ENCODE data around the gene CD207.
"Not testable (repeated sequence)": the region's sequence is repeated elsewhere in the genome, so short reads cannot be mapped to it uniquely, and the experiment has no call there.

The CD207 gene

DNA sequence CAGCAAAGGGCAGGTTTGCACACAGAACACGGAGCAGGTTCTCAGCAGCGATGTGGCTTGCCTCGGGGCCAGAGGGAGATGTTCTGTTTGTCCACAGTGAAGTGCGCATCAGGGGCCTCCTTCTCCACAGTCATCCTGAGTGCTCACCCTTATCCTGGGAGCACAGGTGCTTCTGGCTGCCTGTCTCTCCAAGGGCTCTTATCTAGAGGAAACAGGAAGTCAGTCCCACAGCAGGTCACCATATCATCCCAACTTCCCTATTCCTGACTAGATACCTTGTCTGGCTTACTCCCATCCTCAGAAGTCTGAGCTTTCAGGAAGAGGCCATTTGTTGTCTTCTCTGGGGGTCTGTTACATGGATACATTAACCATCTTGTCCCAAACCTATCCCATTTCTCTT, at the start of gene CD207:
TSS of gene CD207 (minus strand) at position 174 of the 400 bp plus-strand sequence. CDS start at position 134, 40 bp downstream.
- DNase-seq: no peak

DNA sequence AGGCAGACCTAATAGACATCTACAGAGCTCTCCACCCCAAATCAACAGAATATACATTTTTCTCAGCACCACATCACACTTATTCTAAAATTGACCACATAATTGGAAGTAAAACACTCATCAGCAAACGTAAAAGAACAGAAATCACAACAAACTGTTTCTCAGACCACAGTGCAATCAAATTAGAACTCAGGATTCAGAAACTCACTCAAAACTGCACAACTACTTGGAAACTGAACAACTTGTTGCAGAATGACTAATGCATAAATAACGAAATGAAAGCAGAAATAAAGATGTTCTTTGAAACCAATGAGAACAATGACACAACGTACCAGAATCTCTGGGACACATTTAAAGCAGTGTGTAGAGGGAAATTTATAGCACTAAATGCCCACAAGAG, 42.9 kb upstream of the CD207 start:
- DNase-seq: not testable (repeated sequence)

DNA sequence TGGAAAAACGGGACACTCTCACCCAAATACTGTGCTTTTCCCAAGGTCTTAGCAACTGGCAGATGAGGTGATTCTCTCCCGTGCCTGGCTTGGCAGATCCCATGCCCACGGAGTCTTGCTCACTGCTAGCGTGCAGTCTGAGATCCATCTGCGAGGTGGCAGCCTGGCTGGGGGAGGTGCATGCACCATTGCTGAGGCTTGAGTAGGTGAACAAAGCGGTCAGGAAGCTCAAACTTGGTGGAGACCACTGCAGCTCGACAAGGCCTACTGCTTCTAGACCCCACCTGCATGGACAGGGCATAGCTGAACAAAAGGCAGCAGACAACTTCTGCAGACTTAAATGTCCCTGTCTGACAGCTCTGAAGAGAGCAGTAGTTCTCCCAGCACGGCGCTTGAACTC, 40.5 kb upstream of the CD207 start:
- DNase-seq: not testable (repeated sequence)

DNA sequence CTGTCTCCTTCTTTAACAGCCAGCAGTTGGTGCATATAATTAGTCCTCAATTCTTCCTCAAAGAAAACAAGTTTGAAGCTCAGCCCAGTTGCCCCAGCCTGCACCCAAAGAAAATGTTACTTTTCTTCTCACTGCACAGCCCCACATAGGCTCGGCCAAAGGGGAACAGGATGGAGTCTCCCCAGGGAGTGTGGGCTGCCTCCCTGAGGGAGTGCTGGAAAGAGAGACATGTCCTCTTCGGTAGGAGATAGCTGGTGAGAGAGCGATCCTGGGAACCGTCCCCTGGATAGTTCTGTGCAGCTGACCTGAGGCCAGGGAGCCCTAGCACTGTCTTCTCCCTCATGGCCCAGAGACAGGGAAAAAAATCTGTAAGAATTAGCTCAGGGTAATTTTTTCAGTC, 37.9 kb upstream of the CD207 start:
- DNase-seq: no peak

DNA sequence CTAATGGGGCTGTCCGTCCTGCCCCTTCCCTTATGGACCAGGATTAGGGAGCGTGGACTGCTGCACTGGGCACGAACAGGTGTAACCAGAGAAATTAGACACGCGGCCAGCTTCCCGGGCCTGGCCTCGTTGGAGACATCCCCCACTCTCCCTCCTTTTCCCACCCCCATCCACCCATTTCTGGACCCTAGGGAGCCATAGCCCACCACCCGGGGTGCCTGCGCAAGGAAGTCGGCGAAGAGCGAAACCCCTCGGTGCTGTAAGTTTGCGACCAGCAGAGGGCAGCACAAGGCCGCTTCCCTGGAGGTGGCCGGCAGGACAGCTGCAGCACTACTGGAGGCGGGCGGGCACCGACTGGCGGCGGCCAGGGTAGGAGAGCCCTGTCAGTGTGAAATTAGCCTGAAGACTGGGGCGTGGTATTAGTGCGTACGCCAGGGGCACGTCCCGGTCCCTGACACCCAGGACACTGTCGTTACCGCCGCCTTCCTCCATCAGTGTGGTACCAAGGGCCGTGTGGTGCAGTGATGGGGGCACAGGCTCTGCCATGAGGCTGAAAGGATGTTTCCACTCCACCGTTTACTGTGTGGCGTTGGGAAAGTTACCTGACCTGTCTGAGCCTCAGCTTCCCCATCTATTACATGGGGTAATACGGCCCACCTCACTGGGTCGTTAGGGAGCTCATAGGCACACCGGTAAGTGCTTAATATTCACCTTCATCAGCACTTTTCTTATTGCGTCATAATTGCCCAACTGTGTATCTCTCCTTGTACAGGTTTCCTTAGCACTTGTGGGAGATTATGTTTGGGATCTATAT, 36.0 kb upstream of the CD207 start:
- DNase-seq: peak; percentile 75

DNA sequence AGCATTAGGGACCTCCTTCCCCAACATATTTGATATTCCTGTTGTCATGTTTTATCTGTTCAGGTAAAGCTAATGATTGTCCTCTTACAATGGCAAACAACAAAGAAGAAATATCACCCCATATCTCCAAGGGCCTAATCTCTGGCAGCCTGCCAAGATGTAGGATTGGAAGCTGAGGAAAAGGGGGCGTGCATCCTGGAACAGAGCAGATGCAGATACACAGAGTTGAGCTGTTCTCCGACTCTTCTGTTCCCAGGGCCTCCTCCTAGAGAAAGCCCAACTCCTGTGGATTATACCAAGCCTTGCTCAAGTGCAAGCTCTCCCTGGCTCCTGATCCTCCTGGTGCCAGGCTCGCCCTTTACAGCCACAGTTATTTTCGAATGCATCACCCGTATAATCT, 35.2 kb upstream of the CD207 start:
- DNase-seq: no peak

DNA sequence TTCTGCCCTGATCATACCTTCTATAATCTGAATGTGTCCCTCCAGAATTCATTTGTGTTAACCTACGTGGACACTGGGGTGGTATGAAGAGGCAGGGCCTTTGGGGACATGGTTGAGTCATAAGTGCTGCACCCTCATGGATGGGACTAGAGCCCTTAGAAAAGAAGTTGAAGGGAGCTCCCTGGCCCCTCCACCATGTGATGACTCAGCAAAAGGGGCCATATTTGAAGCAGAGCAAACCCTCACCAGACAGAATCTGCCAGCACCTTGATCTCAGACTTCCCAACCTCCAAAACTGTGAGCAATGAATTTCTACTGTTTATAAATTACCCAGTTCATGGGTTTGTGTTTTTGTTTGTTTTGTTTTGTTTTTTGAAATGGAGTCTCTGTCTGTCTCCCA, 33.4 kb upstream of the CD207 start:
- no peak for DNase-seq

DNA sequence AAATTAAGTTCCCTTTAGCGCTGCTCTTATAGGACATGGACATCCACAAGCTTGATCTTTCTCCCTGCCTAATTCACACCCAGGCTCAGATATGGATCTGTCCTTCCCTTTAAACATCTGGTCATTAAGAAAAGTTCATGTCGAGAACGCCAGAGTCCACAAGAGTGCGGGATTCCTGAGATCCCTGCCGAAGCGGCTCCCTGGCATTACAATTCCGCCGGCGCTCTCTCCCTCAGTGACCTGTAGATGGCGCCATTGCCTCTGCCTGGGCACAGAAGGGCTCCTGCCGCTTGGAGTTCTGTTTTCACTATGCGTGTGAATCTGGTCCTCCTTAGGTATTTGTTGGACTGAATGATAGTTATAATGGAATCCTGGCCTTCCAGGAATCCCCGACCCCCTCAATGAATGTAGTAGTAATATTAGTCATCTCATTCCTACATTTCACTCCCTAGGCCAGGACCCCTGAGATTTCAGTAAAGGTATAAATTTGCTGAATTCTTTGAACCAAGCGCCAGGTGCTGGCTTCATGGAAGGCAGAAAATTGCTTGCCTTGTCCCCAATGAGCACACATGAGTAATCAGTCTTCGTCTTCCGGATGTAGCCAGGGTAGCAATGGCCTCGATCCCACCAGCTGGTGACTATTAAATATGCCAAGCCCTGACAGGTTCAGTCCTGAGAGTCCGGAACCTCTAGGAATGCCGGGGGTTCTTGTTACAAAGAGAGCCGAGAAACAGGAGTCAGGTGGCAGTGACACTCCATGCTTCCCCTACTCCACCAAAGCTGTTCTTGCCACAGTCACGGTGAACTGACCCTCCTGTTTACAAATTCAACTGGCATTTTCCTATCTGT, 26.4 kb upstream of the CD207 start:
- DNase-seq: peak; percentile 76

DNA sequence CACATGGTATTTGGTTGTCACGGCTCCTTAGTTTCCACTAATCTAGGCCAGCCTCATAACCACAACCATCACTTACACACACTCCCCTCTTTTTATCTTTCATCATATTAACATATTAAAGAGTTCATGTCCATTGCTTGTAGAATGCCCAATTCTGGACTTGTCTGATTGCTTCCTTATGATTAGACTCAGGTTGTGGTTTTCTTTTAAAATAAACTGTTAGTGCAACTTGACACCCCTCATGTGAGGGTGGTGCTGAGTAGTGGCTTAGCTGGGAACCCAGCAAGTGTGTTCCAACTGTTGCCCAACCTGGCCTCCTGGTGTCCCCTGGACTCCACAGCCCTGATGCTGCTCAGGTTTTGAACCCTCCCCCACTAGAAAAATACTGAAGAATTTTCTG, 20.1 kb upstream of the CD207 start:
- DNase-seq: peak; percentile 17

DNA sequence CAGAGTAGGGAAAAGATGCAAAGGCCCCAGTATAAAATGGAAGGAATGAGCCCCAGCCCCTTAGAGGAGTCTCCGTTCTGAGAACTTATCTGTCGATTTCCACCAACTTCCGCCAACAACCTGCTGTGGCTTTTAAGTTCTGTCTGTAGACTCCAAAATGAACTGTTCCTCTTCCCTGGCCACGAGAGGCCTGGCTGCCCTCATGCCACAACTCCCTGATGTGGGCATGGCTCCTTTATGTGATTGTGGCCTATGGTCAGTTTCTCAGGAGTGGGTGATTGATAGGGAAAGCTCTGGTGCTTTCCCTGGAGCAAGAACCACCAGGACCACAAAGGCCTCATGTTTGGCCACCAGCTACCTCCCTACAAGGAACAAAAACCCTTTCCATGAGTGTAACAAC, 18.8 kb upstream of the CD207 start:
- DNase-seq: no peak

DNA sequence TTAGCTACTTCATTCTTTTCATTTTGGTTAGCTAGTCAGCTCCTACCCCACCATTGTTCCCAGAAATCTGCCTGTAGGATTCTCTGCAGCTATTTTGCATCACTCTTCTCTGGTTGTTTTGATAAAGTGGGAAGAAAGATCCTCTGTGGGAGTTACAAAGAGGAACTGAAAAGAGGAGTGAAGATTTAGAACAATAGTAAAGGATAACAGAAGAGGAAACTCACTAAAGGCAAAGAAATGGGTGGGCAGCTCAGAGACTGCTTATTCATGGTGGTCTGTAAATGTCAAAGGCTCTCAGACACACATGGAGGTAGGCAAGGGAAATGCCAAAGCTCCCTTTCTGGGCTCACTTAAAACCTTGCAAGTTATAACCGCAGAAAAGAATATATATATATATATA, 17.2 kb upstream of the CD207 start:
- DNase-seq: peak; percentile 4

DNA sequence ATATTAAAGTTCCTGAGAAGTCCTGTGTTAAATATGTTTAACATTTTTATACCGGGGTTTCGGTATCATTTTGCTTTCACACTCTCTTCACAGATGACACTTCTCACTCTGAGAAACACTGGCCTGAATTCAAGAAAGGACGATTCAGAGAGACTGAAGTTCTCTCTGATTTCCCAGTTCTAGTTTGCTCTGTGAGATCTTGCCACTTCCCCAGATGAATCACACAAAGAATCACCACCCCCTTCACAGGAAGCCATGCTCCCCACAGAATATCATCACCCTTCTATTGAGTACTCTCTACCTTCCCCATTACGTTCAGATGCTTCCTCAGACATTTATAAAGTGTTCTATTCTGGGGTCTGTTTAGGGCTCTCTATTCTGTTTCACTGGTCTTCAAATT, 16.1 kb upstream of the CD207 start:
- DNase-seq: no peak

DNA sequence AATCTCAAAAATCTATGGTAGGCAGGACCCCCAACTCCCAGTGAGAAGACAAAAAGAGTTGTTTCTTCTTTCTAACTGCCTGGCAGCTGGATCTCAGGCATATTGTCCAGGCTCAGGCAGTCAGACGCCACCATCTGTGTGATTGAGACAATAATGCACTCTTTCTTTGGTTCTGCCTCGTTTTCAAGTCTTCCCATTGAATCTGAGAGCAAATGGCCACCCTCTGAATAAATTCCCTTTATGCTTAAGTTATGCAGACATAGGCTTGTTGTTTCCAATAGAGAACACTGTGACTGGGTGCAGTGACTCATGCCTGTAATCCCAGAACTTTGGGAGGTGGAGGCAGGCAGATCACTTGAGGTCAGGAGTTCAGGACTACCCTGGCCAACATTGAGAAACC, 15.3 kb upstream of the CD207 start:
- DNase-seq: no peak

DNA sequence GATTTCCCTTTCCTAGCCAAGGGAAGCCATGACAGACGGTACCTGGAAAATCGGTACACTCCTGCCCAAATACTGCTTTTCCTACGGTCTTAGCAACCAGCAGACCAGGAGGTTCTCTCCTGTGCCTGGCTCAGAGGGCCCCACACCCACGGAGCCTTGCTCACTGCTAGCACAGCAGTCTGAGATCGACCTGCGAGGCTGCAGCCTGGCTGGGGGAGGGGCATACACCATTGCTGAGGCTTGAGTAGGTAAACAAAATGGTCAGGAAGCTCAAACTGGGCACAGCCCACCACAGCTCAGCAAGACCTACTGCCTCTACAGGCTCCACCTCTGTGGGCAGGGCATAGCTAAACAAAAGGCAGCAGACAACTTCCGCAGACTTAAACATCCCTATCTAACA, 6.8 kb upstream of the CD207 start:
- DNase-seq: no peak

DNA sequence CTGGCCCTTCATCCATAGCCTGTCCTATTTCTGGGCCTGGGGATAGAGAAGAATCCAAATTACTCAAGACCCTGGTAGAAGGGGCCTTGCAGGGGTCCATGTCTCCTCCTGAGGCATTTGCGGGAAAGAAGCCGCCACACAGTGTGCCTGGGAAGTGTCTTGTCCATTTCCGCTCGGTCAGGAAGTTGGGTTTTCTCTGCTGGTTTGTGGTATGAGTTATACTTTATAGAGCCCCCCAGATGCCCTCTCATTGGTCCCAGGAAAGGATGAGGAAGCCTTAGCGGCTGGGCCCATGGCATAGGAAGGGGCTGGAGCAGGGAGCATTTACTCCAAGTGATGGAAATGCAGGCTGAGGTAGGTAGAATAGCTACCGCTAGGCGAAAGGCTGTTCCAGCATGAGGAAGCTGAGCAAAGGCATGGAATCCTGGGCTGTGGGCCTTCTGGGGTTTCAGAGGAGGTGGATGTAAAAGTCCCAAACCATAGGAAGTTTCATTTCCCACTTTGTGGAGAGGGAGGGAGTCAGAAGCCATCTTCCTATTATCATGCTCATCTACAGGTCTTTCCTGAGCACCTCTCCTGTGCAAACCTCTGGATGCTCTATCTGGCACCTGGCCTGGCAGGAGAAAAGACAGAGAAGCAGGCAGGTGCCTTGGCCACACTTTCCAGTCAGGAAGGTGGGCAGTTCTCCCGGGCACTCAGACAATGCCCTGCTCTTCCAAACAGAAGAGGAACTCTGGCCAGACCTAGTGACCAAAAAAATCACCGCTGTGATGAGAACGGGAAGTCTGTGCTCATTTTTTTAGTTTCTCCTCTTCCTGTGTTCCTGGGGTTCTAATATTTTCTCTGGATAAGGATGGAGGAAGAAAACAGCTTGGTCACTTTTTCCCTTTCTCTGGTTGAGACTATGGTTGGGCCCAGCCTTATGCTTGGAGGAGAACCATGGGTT, 2.6 kb upstream of the CD207 start:
- DNase-seq: no peak

DNA sequence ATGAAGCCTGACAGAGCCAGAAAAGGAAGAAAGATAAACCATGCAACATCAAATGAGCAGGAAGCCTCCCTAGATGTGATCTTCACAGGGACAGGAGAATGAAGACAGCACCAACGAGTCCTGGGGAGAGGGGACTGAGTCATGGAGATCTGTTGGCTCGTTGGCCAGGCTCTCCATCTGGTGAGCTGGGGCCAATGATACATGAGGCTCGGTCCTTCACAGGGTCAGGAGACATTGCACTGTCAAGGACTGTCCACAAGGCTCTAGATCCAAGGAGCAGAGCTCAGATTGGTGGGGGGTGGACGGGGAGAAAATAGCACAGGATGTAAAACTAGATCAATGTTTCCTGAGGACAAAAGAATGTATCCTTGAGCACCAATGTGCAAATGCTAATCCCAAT, 735 bp downstream of the CD207 start:
- DNase-seq: no peak

DNA sequence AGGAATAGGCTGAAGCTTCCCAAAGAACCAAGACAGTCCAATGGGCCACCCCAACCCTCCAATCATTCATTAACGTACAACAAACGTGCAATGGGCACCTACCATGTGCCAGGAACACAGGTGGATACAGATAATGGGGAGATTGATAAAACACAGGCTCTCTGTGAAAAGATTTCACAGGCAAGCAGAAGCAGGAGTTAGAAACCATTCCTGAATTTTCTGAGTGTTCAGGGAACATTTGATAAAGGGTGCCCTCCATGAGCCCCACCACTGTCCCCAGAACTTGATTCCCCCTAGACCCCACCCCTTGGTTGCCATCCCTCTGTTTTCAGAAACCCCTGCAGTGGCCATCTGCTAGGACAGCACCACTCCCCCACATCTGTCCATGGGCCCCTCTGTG, 1.5 kb downstream of the CD207 start:
- DNase-seq: no peak

DNA sequence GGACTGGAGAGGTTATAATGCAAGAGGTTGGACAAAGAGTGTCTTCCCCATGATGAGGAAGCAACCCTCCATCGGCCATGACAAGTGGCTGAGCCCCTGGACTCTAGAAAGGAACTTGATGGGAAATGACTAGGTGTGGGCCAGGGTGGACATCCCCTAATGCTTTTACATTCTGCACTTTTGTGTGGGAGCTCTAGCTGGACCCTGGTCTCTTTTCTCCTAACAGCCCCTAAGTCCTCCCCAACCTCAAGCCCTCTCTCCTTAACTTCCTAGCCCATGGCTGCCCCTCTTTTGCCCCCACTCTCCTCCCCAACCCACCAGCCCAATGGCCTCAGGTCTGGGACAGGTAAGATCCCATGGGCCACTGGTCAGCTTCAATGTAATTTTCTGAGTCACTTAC, 2.4 kb downstream of the CD207 start:
- DNase-seq: no peak

DNA sequence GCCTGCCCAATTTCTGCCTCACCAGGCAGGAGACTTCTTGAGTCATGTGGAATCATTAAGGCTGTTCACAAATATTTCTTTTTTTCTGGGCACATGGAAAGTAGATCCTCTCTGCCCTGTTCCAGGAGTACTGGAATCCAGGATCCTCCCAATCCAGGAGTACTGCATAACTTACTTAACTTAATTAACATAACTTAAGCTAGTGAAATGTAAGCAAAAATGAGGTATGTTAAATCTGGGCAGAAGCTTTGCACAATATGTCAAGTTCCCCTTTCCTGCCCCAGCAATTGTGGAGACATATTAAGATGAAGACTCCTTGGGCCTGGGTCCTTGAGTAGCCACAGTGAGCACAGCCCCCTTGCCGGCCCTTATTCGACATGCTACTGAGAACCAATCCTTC, 3.2 kb downstream of the CD207 start:
- DNase-seq: no peak

DNA sequence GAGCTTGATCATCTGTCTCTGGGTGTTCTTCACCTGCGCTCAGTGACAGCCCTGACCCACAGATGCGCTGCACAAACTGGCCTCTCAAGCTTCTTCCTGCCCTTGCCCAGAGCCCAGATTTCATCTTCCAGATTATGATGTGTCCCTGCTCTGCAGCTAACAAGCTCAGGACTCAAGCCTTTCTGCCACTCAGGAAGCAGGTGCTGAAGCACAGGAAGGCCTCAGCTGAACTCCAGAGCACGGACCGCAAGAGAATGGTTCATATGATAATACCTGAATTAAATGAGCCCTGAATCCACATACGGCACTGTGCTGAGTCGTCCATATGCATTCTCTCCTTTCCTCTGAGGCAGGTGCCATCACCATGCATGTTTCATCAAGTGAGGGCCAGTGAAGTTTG, 3.8 kb downstream of the CD207 start:
- no peak for DNase-seq

DNA sequence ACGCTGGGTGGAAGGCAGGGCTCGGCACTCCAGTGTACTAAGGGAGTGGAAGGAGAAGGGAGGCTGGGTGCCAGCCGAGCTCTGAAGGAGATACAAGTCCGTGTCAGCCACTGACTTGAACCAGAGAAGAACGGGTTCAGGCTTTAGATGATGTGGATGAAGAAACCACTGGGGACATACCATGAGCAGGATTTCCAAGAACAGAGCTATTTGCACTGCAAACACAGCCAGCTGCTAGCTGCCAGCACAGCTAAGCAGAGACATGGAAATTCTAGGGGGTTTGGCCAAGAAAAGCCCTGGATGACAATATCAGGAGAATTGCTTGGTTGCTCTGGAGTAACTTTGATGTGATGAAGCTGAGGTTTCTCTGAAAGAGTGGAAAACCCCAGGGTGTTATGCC, 5.2 kb downstream of the CD207 start:
- no peak for DNase-seq

DNA sequence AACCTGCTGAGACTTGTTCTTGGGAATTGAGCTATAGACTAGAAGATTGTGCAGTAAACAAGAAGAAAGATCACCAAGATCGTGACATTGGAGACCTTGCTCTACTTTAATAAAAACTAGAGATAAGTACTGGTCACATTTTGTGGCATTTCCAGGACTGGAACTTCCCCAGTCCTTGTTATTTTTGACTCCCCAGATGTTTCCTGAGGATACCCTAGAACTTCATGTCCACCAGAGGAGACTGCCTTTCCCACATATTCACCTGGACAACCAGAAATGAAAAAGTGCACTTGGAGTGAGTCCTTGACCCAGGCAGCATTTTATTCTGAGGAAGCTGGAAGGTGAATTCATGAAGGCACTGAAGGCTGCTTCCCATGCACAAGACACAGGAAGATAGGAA, 5.7 kb downstream of the CD207 start:
- no peak for DNase-seq
